ENCODE measurements around the gene PPP2R5C. TPM values are rescaled to one million over a fixed set of nuclear protein-coding genes. Genes with fewer than 3 reads are reported as not detected.

Gene PPP2R5C
- total and polyA plus RNA-seq, 2 donors (not counting 3 experiments of a cell fraction or from before 2014, with no cell fraction given): 42.6 to 83.6 TPM

DNA sequence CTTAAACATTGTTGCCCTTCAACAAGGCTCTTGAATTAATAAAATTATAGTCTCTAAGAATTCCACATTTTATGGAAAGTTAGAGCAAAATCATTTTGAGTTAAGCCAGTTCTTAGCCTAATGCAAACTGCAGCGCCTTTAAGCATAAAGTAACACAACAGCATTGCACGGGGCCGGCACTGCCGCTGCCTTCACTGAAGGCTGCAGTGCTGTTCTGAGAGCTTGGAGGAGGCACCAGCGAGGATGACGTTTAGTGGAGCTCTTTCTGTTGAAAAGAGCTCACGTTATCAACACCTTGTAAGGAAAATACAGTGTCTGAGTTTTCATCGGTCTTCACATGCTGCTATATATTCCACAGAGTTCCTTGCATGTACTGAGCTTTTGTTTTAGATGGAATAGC is 164.6 kb downstream of the PPP2R5C start:
- no peak for DNase-seq (ENCODE audit: low read depth, low spot score)
- H3K27ac ChIP-seq (ENCODE audit: insufficient read depth, low read depth, low read length): no peak overlapping the region

More for the DNA sequence above, 164.6 kb downstream of the PPP2R5C start:
- Histone ChIP-seq H3K4me3 (replicated peaks in 1 of 3; ENCODE audit: insufficient read depth in 1 of 3, low read depth in 1 of 3, low read length in 3 of 3) (no peak overlapping the region), H3K36me3 (ENCODE audit: control insufficient read depth in 2 of 2, extremely low read depth in 1 of 2, insufficient read depth in 2 of 2, low read length in 2 of 2) (peaks cover 0 to 5% of the 10 kb centered on the region in 2 experiments), H3K9me3 (replicated peaks; ENCODE audit: control insufficient read depth, insufficient read depth, low read length) (no peaks in the 10 kb centered on the region), H3K4me1 (ENCODE audit: control insufficient read depth, extremely low read depth, insufficient read depth, low read length) (no peaks in the 10 kb centered on the region), H3K27me3 (ENCODE audit: control insufficient read depth in 2 of 2, insufficient read depth in 2 of 2, low read length in 2 of 2) (no peaks in the 10 kb centered on the region), H3K9me1 (replicated peaks; ENCODE audit: control insufficient read depth, extremely low read depth, insufficient read depth, low read length) (no peaks in the 10 kb centered on the region), H3K79me2 (ENCODE audit: control insufficient read depth, insufficient read depth, low read length) (no peaks in the 10 kb centered on the region), H3K4me2 (ENCODE audit: insufficient read depth, low read length) (no peak overlapping the region), H3K9ac (replicated peaks; ENCODE audit: extremely low read depth, insufficient read depth, low read length) (no peak overlapping the region), H2AFZ (ENCODE audit: low read depth, low read length) (no peak overlapping the region), H4K20me1 (replicated peaks; ENCODE audit: control insufficient read depth, extremely low read depth, insufficient read depth, low read length) (no peaks in the 10 kb centered on the region)
- CTCF ChIA-PET: no interaction called here
- dilution Hi-C loops (cut with MboI; ENCODE audit: extremely low pct_ligation_motif_present, low sequenced_read_pairs) (no loop called here), intact Hi-C loops (cut with micrococcal nuclease) (no loop called here)
- no peak for TF ChIP-seq FOS (IDR thresholded peaks at IDR 0.05; ENCODE audit: borderline replicate concordance, insufficient read depth, low read length)
- no peak for TF ChIP-seq JUN (IDR thresholded peaks at IDR 0.05; ENCODE audit: borderline replicate concordance, insufficient read depth, insufficient read length, low read depth)
- TF ChIP-seq CTCF (IDR thresholded peaks at IDR 0.05; ENCODE audit: extremely low read depth in 1 of 2, insufficient read depth in 1 of 2, low read depth in 1 of 2, low read length in 2 of 2): no peak
- TF ChIP-seq MAX (IDR thresholded peaks at IDR 0.05; ENCODE audit: insufficient read depth, insufficient read length): no peak
- TF ChIP-seq MYC (IDR thresholded peaks at IDR 0.05; ENCODE audit: low read depth, low read length): no peak
- TF ChIP-seq POLR2AphosphoS5 (IDR thresholded peaks at IDR 0.05; ENCODE audit: insufficient read depth, low read depth, low read length): no peak
- no peak for TF ChIP-seq POLR2A (IDR thresholded peaks at IDR 0.05; ENCODE audit: low read depth, low read length)
- no peak for TF ChIP-seq GATA2 (IDR thresholded peaks at IDR 0.05; ENCODE audit: insufficient read depth, insufficient read length, low read depth, low read length)
- no peak for TF ChIP-seq EZH2 (IDR thresholded peaks at IDR 0.05; ENCODE audit: borderline replicate concordance, low read depth, low read length, severe bottlenecking)
- POLR2A ChIA-PET: no interaction called here
- no peak for FAIRE-seq
- BruUV-seq (replicated peaks): no TSS peak
